Heart left ventricle (tissue), 16 donors: ENCODE data around the gene MYOZ3. TPM values are rescaled to one million over a fixed set of nuclear protein-coding genes. Genes with fewer than 3 reads are reported as not detected.
A peak's percentile ranks its signal among the peaks of the same experiment; 100 is the strongest.

Experiments
- ATAC-seq, 4 donors: fragments of 200-7000 bp; cut with Tn5 transposase; one replicate each; pipeline ENCODE4 v1.9.1; 2020 to 2022; ENCODE audit warnings: moderate library complexity in 4 of 4, mild to moderate bottlenecking in 3 of 4, moderate number of reproducible peaks in 1 of 4
- DNase-seq, 5 donors: peaks; one replicate each; pipeline ENCODE4 v3.0.0-alpha.2; 2020
- H3K27ac ChIP-seq, 12 donors: fragments of 200-600 bp; sonication (generic) in 4 of 12; one replicate each; pipeline versions ENCODE4 v1.5.0 to v1.8.0; 2016 to 2022; ENCODE audit warnings: mild to moderate bottlenecking in 2 of 12
- H3K27me3 ChIP-seq, 9 donors: fragments of 200-600 bp; sonication (generic) in 2 of 9; one replicate each; pipeline versions ENCODE4 v1.5.1 to v1.8.0; 2016 to 2022; ENCODE audit warnings: mild to moderate bottlenecking in 3 of 9
- H3K36me3 ChIP-seq, 9 donors: fragments of 200-600 bp; sonication (generic) in 2 of 9; one replicate each; pipeline versions ENCODE4 v1.5.0 to v1.8.0; 2018 to 2022; ENCODE audit warnings: mild to moderate bottlenecking in 2 of 9
- H3K4me1 ChIP-seq, 12 donors: fragments of 200-600 bp; sonication (generic) in 4 of 12; one replicate each; pipeline versions ENCODE4 v1.5.0 to v1.8.0; 2016 to 2022; ENCODE audit warnings: mild to moderate bottlenecking in 3 of 12
- H3K4me3 ChIP-seq, 12 donors: fragments of 200-600 bp; sonication (generic) in 4 of 12; one replicate each; pipeline versions ENCODE4 v1.5.0 to v1.8.0; 2017 to 2022; ENCODE audit warnings: mild to moderate bottlenecking in 9 of 12, moderate library complexity in 4 of 12
- H3K9me3 ChIP-seq, 12 donors: fragments of 200-600 bp; sonication (generic) in 4 of 12; one replicate each; pipeline versions ENCODE4 v1.5.0 to v1.8.0; 2016 to 2022; ENCODE audit warnings: mild to moderate bottlenecking in 1 of 12
- CTCF ChIP-seq, 12 donors: fragments of 200-600 bp; sonication (generic) in 4 of 12; IDR thresholded peaks; one replicate each; pipeline versions ENCODE4 v1.5.0 to v1.8.0; 2018 to 2022; ENCODE audit warnings: antibody characterized with exemption in 12 of 12, mild to moderate bottlenecking in 5 of 12
- POLR2A ChIP-seq, 2 donors: fragments of 450-650 bp; IDR thresholded peaks; one replicate each; pipeline ENCODE4 v1.6.1; 2017; ENCODE audit warnings: antibody characterized with exemption in 2 of 2, mild to moderate bottlenecking in 2 of 2, moderate library complexity in 2 of 2
- WGBS, 4 donors: extraction: QIAGEN DNeasy Blood & Tissue Kit in 2 of 4; methylation state at CpG; one replicate each; pipeline versions ENCODE4 v1.1.5 to v1.1.7; 2013 to 2018; 5-methylcytosine and 5-hydroxymethylcytosine counted together
- intact Hi-C, 10 donors: fragments of 100-400 bp; cut with DNase I; formaldehyde crosslinking; loops; one replicate each; pipeline versions ENCODE4 v1.11.1 to v1.14.2; 2022
- polyA plus RNA-seq, 2 donors: library from polyadenylated mRNA; stranded (reverse); fragments of 200-250 nt; gene quantifications; one replicate each; pipeline ENCODE4 v1.2.3, GENCODE V29; 2013
- total RNA-seq, 9 donors: library from RNA; depleted of rRNA in 2 of 9; stranded (reverse); fragments of >200 nt in 2 of 9; fragmentation: NEBNext Ultra II Directional in 3 of 9; extraction: Animal tissue kit (Norgen Biotek cat#: 25700) in 3 of 9; gene quantifications; one replicate each; pipeline versions ENCODE4 v1.1.0 to v1.2.4, GENCODE V29; 2016 to 2023
- donor health status: ischemic (EF 13 %, LVEDD 7.1; RV severe dilation, severe dysfunction).
- donor health status: healthy with polysubstance abuse.
- donor health status: DM: no; HTN: yes; CAD: no.
- donor health status: DM: no; HTN: no; CAD: no.
- donor health status: ischemic (EF 25% LVEDD 6.9; RV normal size, moderate dysfunction).
- donor health status: ischemic (EF 25% LVEDD 5.7; RV mildly dilated, moderate dysfunction).
- donor health status: healthy.
- donor health status: DM: yes; HTN: yes; CAD: no.
- donor health status: ischemic (EF 35%, LVEDD 5.7; RV mildly dilated, moderate dysfunction).
- donor health status: nonischemic (EF 11% LVEDD 7.7; RV severe dilation, severe dysfunction).
- donor health status: DM: yes; HTN: yes; CAD: no.
- donor health status: PGD.
- donor health status: ischemic (EF 29% LVEDD 5.4; RV normal size, mild dysfunction).
- donor health status: nonischemic (EF 23%, LVEDD 6.1; RV moderate dilation, normal function).

The MYOZ3 gene
- total and polyA plus RNA-seq, 11 donors: 1.2 to 10.2 (median 4.6) TPM

DNA sequence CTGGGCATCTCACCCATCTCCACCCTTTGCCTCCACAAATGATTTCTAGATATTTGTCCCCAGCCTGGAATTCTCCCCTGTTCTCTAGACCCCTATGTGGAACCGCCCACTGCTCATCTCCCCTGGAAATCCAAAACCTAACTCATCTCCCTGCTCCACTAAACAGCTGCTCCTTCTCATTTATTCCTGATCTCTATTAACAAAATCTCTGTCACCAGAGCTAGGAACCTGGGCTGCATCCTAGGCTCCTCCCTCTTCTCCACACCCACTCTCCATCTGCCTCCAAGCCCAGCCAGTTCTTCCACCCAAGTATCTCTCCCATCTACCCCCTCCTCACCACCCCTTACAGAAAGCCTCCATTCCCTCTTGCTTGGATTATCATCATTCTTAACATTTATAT, 44.5 kb upstream of the MYOZ3 start:
- Histone ChIP-seq H3K27ac (peak overlapping the region in 11 of 12 donors; percentile 82 to 100 (median 95)), H3K36me3 (no peaks in the 10 kb centered on the region), H3K4me3 (no peak overlapping the region), H3K4me1 (peaks cover 38 to 98% (median 93%) of the 10 kb centered on the region in 12 donors), H3K9me3 (no peaks in the 10 kb centered on the region), H3K27me3 (no peaks in the 10 kb centered on the region)
- DNase-seq (no peak), ATAC-seq (no peak)
- intact Hi-C loops: no loop called here
- TF ChIP-seq POLR2A (IDR thresholded peaks at IDR 0.05) (no peak), CTCF (IDR thresholded peaks at IDR 0.05) (no peak)
- WGBS, 4 donors: 92 to 100% (median 97%) methylated on average over 1 of the region's 1 CpG

GRCh38 chr5:150618163-150618562, 42.9 kb upstream of the MYOZ3 start:
- WGBS, 4 donors: 23 to 37% (median 34%) methylated on average over 4 to 9 of the region's 9 CpGs
- Histone ChIP-seq H3K27ac (peak overlapping the region; percentile 80 to 100 (median 94)), H3K9me3 (no peaks in the 10 kb centered on the region), H3K27me3 (no peaks in the 10 kb centered on the region), H3K4me3 (no peak overlapping the region), H3K36me3 (no peaks in the 10 kb centered on the region), H3K4me1 (peaks cover 32 to 98% (median 91%) of the 10 kb centered on the region in 12 donors)
- no peak for TF ChIP-seq POLR2A (IDR thresholded peaks at IDR 0.05)
- no peak for TF ChIP-seq CTCF (IDR thresholded peaks at IDR 0.05)
- DNase-seq (peak in 4 of 5 donors; percentile 49 to 79 (median 71)), ATAC-seq (peak in 3 of 4 donors; percentile 6 to 27 (median 9))
- intact Hi-C loops: no loop called here

DNA sequence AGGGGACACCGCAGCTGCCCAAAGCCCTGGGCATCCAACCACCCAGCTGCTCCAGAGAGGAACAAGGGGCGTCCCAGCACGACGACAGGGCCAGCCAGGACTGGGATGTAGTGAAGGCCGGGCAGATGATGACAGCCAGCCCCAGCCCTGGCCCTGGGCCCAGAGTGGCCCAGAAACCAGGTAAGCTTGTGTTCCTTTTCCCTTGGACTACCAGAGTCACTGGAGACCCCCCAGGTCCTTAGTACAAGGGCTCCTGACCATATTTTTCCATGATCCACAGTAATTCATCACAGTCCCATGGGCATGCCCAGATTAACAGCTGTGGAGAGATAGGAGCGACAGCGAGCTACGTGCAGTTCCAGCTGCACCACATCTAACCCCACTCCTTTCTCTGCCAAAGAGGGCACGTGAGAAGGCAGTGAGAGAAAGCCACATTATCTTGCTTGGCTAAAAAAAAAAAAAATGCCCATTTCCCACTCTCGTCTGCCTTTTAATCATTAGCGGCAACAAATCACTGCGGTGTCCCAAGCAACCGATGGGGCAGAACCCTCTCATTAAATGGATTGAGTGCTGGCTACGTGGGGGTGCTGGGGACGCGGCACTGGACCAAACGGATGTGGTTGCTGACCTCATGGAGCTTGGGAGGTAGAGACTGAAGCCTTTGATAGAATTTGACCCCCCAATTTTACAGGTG, 42.3 kb upstream of the MYOZ3 start:
- no peak for TF ChIP-seq CTCF (IDR thresholded peaks at IDR 0.05)
- no peak for TF ChIP-seq POLR2A (IDR thresholded peaks at IDR 0.05)
- ATAC-seq (peak; percentile 23 to 52 (median 48)), DNase-seq (peak; percentile 44 to 75 (median 63))
- H3K36me3 ChIP-seq: no peaks in the 10 kb centered on the region
- H3K4me3 ChIP-seq: no peak overlapping the region
- 21 to 36% (median 23%) methylated on average over 13 to 17 of the region's 17 CpGs for WGBS, 4 donors
- intact Hi-C loops: no loop called here
- H3K9me3 ChIP-seq: no peaks in the 10 kb centered on the region
- peak overlapping the region; percentile 80 to 100 (median 94) for H3K27ac ChIP-seq
- H3K4me1 ChIP-seq: peaks cover 30 to 98% (median 91%) of the 10 kb centered on the region in 12 donors
- H3K27me3 ChIP-seq: no peaks in the 10 kb centered on the region

DNA sequence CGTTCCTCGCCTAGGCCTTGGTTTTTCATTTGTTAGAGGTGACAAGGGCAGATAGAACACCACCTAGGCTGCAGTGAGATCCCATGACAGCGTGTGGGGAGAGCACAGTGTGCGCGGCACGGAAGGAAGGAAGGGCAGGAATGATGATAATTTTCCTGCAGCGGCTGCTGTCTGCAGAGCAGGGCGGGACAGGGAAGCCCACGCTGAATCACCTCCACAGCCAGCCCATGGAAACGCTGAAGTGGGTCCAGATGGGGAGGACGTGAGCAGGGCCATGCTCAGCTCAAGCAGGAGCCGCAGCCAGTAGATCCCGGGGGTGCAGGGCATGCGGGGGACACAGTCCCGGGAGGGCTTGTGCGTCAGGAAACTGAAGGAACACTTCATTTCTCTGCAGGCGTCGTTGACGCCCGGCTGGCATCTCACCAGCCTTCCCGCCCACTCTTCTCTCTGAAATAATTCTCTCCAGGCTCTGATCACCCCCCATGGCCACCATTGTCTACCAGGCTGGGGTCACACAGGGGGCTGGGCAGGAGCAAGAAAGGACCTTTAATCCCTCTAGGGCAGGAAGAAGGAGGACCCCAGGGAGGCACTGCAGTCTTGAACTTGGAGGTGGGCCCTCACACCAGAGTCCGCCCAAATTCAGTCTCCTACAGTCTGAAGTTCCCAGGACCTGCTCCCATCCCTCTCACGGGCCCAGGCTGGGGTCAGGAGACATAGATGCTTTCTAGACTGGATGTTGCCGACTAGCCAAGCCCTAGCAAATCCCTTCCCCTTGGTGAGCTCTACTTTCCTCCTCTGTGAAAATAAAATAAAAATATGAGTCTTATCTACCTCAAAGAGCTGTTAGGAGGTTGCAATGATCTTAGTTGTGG, 41.5 kb upstream of the MYOZ3 start:
- Histone ChIP-seq H3K4me3 (no peak overlapping the region), H3K27me3 (no peaks in the 10 kb centered on the region), H3K27ac (peak overlapping the region; percentile 80 to 100 (median 94)), H3K9me3 (no peaks in the 10 kb centered on the region), H3K36me3 (no peaks in the 10 kb centered on the region), H3K4me1 (peaks cover 29 to 96% (median 89%) of the 10 kb centered on the region in 12 donors)
- 20 to 27% (median 20%) methylated on average over 21 to 24 of the region's 24 CpGs for WGBS, 4 donors
- TF ChIP-seq CTCF (IDR thresholded peaks at IDR 0.05): no peak
- no peak for TF ChIP-seq POLR2A (IDR thresholded peaks at IDR 0.05)
- DNase-seq (peak; percentile 72 to 93 (median 80)), ATAC-seq (peak; percentile 41 to 81 (median 72))
- intact Hi-C loops: no loop called here
